NCI-H1417 treated with DMSO at 0.1 percent for 48 hours (cell line): ENCODE measurements around the gene PHF20.
"Not testable (repeated sequence)": the region's sequence is repeated elsewhere in the genome, so short reads cannot be mapped to it uniquely, and the experiment has no call there.

ENCODE experiments used
- DNase-seq: peaks from one replicate; lab custom pipeline; 2025; lab: John Stamatoyannopoulos, UW

The PHF20 gene

DNA sequence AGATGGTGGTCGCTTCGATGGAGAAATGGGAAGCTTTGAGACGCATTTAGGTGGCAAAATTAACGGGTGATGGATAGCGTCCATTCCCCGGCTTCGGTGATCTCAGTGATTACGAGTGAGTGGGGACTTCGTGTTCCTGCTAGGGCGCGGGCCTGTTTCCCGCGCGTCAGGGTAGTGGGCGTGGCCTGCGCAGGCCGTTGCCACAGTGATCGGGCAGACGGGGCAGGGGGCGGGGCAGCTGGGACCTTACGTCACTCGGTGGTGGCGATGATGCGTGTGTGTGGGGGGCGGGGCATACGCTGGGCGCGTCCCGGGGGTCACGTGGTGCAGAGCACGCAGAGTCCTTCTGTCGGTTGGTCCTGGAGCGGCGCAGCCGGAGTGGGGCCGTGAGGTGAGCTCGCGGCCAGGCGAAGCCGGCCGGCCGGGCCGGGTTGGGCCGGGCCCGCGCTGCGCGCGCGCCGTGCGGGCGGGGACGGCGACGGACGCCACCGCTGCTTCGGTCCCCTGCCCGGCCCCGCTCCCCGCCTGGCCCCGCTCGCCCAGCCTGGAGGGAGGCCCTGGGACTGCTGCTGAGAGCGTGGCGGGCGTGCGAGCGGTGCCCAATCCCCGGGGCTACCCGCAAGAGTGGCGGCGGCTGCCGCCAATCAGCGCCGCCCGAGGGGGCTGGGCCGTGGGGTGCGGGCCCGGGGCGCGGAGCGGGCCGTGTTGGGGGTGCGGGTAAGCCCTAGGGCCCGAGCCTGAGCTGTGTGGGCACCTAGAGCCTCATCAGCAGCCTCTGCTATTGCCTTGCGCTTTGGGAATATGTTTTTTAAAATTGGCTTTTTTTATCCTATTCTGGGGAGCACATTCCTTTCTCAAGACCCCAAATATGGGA, at the start of gene PHF20:
TSS of gene PHF20 (plus strand) at position 327 of the 874 bp plus-strand sequence. CDS start 29,508 bp downstream, outside the sequence.
- DNase-seq: peak; percentile 72

DNA sequence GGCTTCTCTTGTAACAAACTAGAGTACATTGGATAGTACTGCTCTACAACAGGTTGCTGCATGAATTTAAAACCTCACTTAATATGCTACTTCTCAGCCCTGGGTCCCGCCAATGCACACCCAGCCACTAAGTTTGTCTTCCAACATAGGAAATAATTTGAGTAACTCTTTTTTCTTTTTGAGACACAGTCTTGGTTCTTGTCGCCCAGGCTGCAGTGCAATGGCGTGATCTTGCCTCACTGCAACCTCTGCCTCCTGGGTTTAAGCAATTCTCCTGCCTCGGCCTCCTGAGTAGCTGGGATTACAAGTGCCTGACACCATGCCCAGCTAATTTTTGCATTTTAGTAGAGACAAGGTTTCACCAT, 48.6 kb upstream of the PHF20 start:
- DNase-seq: not testable (repeated sequence)

DNA sequence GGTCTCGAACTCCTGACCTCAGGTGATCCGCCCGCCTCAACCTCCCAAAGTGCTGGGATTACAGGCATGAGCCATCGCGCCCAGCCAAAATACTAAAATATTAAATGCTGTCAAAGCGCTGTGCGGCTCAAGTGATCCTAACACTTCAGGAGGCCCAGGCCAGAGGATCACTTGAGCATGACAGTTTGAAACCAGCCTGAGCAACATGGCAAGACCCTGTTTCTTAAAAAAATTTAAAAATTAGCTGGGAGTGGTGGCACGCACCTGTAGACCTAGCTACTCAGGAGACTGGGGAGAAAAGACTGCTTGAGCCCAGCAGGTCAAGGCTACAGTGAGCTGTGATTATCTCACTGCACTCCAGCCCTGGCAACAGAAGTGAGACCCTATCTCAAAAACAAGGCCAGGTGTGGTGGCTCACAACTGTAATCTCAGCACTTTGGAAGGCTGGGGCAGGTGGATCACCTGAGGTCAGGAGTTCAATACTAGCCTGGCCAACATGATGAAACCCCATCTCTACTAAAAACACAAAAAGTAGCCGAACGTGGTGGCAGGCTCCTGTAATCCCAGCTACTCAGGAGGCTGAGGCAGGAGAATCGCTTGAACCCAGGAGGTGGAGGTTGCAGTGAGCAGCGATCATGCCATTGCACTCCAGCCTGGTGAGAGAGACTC, 48.0 kb upstream of the PHF20 start:
- not testable (repeated sequence) for DNase-seq

DNA sequence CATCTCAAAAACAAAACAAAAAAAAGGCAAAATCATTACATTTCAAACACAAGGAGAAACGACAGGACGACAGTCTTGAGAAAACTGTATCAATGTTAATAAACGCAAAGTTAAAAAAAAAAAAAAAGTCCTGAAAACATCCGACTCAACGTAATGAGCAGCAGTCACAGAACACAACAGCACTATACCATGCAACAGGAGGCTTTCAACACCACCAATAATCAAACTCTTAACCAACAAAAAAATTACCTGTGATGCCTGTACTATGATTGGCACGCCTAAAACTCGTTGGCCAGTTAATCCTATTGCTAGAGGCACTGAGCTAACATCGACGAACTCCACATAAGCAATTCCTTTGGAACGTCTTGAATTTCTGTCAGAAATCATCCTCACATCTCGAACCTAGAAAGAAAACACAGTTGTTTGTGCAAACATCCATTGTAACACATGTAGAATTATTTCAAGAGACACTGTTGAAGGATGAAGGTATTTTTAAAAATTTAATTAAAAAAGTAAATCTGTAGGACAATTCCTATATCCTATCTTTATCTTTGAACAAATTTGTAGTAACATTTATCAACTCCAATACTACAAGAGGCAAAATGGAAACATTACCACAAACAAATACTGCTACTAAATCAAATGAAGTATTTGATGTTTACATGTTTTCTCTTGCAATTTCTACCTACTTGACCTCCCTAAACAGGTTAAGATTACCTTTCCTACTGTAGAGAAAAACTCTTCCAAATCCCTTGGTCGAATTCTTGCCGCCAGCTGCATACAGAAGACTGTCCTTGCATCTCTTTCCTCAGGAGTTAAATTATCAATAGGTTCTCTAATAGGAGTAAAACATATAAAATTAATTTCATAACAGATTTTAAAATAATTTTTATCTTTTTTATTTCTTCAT, 47.2 kb upstream of the PHF20 start:
- no peak for DNase-seq

DNA sequence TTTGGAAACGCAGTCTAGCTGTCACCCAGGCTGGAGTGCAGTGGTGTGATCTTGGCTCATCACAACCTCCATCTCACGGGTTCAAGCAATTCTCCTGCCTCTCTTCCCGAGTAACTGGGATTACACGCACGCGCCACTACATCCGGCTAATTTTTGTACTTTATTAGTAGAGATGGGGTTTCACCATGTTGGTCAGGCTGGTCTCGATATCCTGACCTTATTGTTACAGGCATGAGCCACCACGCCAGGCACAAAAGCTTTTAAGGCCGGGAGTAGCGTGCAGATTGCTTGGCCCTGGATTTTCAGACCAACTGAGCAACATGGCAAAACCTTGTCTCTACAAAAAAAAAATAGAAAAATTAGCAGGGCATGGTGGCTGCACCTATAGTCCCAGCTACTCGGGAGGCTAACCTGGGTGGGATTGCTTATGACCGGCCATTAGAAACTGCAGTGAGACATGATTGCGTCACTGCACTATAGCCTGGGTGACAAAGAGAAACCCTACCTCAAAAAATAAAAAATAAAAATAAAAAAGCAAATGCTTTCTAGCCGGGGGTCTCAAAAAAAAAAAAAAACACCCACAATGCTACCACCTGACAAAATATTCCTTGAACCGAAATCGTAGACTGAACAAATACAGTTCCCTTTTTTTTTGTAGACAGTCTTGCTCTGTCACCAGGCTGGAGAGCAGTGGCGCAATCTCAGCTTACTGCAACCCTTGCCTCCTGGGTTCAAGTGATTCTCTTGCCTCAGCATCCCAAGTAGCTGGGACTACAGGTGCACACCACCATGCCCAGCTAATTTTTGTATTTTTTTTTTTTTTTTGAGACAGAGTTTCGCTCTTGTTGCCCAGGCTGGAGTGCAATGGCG, 44.7 kb upstream of the PHF20 start:
- DNase-seq: no peak

DNA sequence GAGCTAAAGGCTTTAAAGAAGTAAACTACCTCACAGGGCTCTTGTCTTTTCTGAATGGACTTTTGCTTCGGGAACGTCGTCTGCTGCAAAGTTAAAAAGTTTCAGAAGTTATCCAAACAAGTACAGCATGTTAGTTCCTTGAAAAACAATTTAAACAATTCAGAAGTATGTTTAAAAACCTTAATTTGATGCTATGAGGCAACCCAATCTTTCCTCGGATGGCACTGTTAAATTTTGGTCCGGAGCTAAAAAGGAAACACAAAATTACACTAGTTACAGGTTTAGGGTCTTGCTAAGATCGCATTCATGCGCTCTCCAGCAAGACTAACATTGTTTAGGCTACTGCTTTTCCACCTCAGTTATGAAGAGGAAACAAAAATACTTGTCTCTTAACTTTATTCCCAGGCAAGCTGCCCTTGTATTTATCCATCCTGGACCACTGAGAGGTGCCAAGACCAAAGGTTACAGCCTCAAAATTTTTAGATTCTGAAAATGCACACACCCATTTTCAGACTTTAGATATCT, 42.5 kb upstream of the PHF20 start:
- DNase-seq: no peak

DNA sequence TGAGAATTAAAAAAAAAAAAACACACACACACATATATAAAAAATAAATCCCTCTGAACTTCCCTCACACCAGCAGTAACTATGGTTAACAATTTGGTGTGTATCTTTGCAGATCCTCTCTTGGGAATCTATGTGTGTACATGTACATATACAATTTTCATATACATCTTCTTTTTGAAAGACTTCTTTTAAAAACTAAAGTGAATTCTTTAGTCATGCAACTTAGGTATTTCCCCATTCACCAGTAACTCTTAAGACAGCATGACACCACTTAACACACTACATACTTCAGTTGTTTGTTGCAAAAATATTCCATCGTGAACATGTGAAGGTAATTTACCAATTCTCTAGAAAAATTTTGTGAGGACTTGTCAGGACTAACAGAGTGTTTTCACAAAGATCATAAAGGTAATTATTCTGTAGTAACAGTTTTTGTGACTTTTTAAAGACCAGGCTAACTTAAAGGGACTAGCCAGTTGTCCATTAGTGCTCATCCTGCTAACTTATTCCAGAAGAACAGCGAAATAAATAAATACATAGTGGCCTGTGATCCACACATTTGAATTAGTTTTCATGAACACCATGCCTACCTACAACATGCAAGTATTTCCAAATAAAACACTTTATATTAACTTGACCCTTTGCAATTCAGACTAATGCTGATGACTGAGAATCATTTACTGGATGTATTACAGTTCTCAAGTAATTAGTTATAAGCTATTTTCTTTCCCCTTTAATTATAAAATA, 41.8 kb upstream of the PHF20 start:
- DNase-seq: no peak

DNA sequence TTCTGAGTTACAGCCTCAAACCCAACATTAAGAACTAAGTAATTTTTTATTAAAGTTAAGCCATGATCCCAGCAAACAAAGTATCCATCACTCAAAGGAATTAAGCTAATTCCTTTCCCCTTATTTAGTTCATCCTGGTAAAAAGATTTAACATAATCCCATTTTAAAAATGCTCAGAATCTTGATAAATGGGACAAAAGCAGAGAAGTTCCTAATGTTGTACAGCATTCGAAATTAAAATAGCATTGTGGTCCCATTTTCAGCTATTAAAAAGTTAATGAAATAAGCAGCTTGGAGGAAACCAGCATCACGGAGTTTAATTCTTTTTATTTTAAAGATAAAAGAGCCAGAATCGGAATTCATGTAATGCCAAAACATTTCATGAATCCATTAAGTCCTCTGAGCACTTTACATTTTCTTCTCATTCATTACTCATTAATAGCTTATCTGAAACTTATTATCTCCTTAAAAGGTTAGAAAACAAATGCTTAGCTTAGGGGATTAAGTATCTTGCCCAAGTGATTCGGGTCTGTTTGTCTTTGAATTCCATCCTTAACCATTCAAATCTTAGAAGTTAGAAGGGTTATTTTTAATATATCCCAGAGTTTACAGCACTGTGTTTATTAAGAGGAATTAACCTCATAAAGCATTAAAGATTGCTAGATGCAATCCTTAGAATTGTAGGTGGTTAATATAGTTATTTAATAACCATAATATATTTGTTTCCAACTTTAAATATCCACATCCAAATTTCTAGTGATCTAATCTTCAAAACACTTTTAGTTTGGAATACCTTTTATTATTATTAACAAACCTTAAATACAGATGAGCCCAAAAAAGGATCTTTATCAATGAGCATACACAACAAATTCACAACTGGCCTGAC, 41.0 kb upstream of the PHF20 start:
- DNase-seq: no peak

DNA sequence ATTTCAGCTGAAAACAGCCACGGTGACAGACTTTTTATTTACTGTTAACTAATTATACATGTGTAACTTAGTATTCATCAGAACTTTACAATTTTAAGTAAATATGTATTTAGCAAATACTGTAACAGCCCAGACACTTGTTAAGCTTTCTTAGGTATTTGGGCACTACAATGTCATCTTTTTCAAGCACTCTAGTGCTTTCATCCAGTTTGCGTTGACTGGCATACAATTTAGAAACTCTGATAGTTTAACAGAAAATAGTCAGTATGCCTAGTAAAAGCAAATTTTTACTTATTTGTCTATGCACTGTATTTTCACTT, 40.4 kb upstream of the PHF20 start:
- no peak for DNase-seq

DNA sequence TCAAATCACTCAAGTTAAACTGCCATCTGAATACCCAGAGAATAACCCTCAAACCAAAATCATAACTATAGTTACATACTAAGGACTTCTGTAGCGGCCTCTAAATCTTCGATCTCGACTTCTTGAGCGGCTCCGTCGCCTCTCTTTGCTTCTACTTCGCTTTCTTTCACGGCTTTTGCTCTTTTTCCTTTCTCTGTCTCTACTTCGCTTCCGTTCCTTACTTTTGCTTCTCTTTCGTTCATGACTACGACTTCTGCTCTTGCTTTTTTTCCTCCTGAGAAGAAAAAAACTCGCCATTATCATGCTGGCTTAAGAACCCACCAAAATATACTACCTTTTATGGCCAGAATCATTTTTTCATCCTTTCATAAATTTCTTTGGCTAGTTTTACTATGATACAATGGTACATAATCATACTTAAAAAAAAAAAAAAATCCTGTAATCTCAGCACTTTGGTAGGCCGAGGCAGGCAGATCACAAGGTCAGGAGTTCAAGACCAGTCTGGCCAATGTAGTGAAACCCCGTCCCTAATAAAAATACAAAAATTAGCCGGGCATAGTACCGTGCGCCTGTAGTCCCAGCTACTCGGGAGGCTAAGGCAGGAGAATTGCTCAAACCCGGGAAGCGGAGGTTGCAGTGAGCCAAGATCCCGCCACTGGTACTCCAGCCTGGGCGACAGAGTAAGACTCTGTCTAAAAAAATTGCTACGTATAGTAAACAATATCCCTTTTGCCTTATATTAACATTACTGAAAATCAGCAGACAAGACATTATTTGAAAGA, 39.8 kb upstream of the PHF20 start:
- no peak for DNase-seq

DNA sequence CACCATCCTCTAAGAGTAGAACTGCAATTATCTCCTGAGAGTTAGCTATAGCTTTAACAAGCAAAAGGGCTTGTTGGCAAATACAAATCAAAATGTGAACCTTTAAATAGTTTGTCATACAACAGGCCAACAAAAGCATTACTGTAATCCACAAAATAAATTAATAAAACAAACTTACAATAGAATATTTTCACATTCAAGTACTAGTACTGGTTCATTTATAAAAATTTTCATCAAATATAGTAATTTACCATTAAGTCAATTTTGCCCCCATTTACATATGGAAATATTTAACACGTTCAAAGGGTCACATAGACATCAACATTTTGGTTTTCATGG, 39.2 kb upstream of the PHF20 start:
- DNase-seq: no peak

DNA sequence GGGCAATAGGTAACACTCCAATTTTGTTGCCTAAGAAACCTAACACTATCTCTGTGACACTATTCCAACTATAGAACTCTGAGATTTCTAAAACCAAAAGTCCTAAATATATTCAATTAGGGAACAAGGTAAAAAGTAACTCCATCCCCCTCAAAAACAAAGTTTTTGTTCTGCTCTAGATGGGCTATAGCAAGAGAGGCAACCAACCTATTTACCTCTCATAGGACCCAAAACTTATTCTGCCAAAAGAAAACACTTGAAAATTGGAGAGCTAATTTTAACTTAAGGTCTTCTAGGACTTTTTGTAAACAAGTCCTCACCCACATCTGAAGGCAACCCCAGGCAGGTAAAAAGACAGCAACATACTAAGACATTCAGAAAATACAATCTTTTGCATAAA, 37.4 kb upstream of the PHF20 start:
- DNase-seq: no peak

DNA sequence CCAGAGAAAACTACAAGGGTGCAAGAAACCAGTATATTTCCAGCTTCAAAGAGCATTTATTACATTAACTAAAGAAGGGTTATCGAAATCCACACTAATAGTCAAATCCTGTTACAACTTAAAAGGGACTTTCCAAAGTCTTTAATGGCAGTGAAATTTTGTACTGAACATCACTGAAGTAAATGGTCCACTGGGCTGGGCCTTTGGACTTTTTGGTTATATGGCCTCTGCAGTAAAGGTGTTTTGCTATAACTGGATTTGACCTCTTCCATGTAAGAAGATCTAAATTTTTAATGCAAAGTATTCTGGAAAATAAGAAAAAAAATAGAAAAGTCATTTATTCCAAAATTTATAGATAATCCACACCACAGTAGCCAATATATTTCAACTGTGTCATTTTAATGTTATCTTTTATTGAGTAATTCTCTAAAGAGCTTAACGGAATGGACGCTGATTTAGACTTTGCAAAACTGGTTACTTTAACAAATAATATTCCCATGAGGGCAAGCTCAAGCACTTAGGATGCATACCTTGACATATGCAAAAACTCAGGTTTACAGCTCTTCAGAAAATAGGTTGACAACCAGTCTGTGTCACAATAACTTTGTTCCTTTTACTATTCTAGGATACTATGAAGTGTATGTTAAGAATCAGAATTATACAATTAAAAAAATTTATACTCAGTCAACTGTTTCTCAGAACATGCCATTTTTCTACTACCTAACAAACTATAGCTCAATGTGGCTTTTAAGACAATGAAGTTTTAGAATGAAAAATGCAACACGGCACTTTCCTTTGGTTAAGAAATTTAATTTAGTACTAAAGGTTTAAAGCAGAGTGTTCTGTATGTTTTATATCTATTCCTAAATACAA, 36.8 kb upstream of the PHF20 start:
- no peak for DNase-seq

DNA sequence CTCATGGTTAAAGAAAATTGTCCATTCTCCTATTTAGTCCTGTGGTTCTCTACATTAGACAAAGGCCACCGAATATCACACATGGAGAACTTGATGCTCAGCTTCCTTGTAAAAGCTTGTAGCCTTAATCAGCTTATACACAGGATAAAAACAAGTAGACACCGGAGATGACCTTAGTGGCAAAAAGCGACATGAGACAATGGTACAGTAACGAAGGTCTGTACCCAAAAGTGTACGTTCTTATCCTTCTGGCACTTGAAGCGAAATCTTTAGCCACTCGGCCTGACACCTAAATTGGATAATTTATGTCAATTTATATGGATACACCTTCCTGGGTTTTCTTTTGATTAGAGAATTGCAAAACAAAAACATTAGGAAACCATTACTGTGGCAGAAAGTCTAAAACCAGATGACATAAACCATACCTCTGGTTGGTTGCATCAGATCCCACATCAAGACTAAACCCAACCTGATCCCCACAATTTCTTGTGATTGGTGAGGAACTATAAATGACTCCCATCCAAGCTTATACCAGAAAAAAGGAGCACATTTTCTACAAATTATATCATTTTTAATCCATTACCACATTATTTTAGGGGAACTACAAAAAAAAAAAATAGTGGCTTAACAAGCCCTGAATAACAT, 35.9 kb upstream of the PHF20 start:
- no peak for DNase-seq

DNA sequence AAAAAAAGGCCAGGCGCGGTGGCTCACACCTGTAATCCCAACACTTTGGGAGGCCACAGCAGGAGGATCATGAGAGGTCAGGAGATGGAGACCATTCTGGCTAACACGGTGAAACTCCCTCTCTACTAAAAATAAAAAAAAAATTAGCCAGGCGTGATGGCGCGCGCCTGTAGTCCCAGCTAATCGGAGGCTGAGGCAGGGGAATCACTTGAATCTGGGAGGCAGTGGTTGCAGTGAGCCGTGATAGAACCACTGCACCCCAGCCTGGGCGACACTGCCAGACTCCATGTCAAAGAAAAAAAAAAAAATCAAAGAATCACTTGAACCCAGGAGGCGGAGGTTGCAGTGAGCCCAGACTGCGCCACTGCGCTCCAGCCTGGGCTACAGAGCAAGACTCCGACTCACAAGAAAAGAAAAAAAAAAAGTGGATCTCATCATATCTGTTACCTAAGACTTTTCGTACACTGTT, 33.9 kb upstream of the PHF20 start:
- DNase-seq: no peak

DNA sequence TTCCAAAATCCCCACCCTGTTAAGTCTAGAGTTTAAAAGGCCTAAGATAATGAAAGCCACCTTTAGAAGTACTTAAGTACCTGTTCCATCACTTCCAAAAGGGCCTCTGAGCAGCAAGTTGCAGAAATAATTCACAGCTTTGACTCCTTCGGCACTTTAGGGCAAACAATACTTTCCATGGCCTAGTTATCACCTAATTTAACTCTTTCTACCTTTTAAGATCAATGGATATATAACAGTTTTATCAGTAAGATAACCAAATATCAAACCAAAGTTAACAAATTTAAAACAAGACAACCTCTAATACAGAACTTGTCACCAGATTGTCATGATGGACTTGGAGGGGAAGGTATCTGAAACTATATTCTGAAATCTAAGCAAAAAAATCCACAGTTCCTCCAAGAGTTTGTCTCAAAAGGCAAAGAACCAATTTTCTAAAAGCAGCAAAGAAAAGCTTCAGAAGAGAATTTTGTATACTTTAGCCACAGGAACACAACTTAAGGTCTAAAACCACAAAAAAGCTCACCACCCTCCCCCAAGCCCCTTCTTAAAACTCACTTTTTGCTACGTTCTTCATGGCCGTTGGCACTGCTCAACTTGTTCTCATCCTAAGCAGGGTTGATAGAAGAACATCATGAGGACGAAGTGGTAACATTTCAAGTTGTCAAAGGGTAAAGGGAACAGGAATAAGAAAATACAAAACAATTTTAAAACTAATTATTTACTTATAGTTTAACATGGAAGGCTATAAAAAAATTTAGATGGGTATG, 33.2 kb upstream of the PHF20 start:
- DNase-seq: no peak
